HL-60 (cell line): Measurements from ENCODE around the gene ATP5PO.

Source experiments
- POLR2AphosphoS5 ChIP-seq: IDR thresholded peaks from 2 replicates; pipeline ENCODE4 v1.6.1; 2012; ENCODE audit warnings: low read depth
- SPI1 ChIP-seq: IDR thresholded peaks from 2 replicates; pipeline ENCODE4 v1.6.1; 2012; ENCODE audit warnings: low read depth, mild to moderate bottlenecking, borderline replicate concordance
- TF ChIP-seq, protein P1 (sequence below): IDR thresholded peaks from one replicate; pipeline ENCODE4 v1.5.1; 2011; ENCODE audit warnings: low read length, control low read depth, inconsistent platforms; ENCODE audit not compliant: insufficient read depth
- TF ChIP-seq, protein P2 (sequence below): IDR thresholded peaks from 2 replicates; pipeline ENCODE4 v1.6.1; 2012; ENCODE audit warnings: low read depth; ENCODE audit not compliant: insufficient replicate concordance

DNA sequence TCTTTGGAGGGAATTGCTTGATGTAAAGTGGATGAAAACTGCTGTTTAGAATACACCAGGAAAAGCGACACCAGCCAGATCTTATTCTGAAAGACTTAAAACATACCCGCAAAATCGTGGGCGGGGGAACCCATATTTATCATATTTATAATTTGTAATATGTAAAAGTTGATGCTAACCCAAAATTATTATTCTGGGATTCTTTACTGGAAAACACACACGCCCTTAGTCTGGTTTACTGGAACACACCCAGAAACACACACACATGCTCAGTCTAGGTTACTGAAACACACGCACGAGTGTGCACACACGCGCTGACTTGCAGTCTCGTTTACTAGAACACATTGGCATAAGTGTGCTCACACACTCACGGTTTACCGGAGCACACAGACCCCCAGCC, 32.5 kb downstream of the ATP5PO start:
- TF ChIP-seq POLR2AphosphoS5 (no peak), SPI1 (no peak)
- TF ChIP-seq, protein P1, sequence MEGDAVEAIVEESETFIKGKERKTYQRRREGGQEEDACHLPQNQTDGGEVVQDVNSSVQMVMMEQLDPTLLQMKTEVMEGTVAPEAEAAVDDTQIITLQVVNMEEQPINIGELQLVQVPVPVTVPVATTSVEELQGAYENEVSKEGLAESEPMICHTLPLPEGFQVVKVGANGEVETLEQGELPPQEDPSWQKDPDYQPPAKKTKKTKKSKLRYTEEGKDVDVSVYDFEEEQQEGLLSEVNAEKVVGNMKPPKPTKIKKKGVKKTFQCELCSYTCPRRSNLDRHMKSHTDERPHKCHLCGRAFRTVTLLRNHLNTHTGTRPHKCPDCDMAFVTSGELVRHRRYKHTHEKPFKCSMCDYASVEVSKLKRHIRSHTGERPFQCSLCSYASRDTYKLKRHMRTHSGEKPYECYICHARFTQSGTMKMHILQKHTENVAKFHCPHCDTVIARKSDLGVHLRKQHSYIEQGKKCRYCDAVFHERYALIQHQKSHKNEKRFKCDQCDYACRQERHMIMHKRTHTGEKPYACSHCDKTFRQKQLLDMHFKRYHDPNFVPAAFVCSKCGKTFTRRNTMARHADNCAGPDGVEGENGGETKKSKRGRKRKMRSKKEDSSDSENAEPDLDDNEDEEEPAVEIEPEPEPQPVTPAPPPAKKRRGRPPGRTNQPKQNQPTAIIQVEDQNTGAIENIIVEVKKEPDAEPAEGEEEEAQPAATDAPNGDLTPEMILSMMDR: no peak
- TF ChIP-seq, protein P2, sequence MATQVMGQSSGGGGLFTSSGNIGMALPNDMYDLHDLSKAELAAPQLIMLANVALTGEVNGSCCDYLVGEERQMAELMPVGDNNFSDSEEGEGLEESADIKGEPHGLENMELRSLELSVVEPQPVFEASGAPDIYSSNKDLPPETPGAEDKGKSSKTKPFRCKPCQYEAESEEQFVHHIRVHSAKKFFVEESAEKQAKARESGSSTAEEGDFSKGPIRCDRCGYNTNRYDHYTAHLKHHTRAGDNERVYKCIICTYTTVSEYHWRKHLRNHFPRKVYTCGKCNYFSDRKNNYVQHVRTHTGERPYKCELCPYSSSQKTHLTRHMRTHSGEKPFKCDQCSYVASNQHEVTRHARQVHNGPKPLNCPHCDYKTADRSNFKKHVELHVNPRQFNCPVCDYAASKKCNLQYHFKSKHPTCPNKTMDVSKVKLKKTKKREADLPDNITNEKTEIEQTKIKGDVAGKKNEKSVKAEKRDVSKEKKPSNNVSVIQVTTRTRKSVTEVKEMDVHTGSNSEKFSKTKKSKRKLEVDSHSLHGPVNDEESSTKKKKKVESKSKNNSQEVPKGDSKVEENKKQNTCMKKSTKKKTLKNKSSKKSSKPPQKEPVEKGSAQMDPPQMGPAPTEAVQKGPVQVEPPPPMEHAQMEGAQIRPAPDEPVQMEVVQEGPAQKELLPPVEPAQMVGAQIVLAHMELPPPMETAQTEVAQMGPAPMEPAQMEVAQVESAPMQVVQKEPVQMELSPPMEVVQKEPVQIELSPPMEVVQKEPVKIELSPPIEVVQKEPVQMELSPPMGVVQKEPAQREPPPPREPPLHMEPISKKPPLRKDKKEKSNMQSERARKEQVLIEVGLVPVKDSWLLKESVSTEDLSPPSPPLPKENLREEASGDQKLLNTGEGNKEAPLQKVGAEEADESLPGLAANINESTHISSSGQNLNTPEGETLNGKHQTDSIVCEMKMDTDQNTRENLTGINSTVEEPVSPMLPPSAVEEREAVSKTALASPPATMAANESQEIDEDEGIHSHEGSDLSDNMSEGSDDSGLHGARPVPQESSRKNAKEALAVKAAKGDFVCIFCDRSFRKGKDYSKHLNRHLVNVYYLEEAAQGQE: no peak
